Cardiac fibroblast (primary cell): ENCODE results near the gene MSI2.

Source experiments
- DNase-seq, 2 donors: peaks; one replicate each; pipeline versions ENCODE4 v3.0.0 to v3.0.0-alpha.2; 2010; ENCODE audit warnings: low read depth in 2 of 2
- H3K4me3 ChIP-seq, 2 donors: replicated peaks in 1 of 2; 1 replicate in 1 of 2; 2 replicates in 1 of 2; pipeline ENCODE4 v1.5.1; 2011; ENCODE audit warnings: low read depth in 2 of 2, low read length in 2 of 2, mild to moderate bottlenecking in 2 of 2, moderate library complexity in 1 of 2
- CTCF ChIP-seq: IDR thresholded peaks from one replicate; pipeline ENCODE4 v1.5.1; 2011; ENCODE audit warnings: low read depth, mild to moderate bottlenecking, low read length, inconsistent platforms

The MSI2 gene

GRCh38 chr17:57313097-57313835 lies 56.9 kb downstream of the MSI2 start:
- TF ChIP-seq CTCF: no peak
- DNase-seq: no peak
- no peak overlapping the region for H3K4me3 ChIP-seq

- no peak for DNase-seq
- H3K4me3 ChIP-seq: no peak overlapping the region
- no peak for TF ChIP-seq CTCF
Observed at GRCh38 chr17:57315061-57316015, 59.0 kb downstream of the MSI2 start.

- no peak for TF ChIP-seq CTCF
- H3K4me3 ChIP-seq: no peak overlapping the region
- DNase-seq: no peak
Observed at GRCh38 chr17:57316361-57316760, 60.0 kb downstream of the MSI2 start.

GRCh38 chr17:57317079-57317478 lies 60.8 kb downstream of the MSI2 start:
- DNase-seq: no peak
- no peak overlapping the region for H3K4me3 ChIP-seq
- no peak for TF ChIP-seq CTCF

GRCh38 chr17:57318913-57319312 lies 62.6 kb downstream of the MSI2 start:
- no peak for TF ChIP-seq CTCF
- H3K4me3 ChIP-seq: no peak overlapping the region
- DNase-seq: no peak

- no peak overlapping the region for H3K4me3 ChIP-seq
- DNase-seq: no peak
- TF ChIP-seq CTCF: no peak
Observed at GRCh38 chr17:57319806-57320205, 63.5 kb downstream of the MSI2 start.
